ENCODE data around the gene RYR2. TPM values are rescaled to one million over a fixed set of nuclear protein-coding genes. Genes with fewer than 3 reads are reported as not detected.

RYR2 gene
- total RNA-seq, 4 donors from 2014 or later: 0.23 to 4.6 (median 0.89) TPM

DNA sequence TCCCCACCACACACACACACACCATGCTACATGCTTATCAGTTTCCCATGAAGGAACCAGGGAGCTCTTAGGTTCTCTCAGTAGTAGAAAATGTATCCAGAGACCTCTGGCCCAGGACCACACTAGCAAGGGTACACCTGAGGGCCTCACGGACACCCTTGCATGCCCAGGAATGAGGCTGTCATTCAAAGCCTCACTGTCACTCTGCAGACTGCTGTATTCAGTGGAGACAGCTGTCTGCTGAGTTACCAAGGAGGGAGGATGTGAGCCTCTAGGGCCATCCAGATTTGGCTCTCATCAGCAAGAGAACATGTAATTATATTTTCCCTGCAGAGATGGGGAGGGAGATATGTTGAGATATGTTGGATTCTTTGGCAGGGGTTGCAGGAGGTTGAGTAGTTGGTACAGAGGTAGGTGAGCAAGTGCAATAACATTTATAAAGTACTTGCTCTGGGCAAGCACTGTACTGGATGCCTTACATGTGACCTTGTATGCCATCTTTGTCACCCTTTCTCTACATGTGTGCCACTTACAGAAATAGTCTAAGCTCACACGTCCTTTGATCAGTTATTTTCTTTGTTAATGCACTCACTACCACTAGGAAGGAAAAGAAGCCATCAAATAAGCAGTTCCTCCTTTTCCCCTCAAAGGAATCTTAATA, 598.2 kb downstream of the RYR2 start:
- intact Hi-C loops (cut with DNase I): no loop called here
- no peak for DNase-seq
- Histone ChIP-seq H3K9me3 (no peaks in the 10 kb centered on the region), H3K27me3 (no peaks in the 10 kb centered on the region), H3K4me3 (no peak overlapping the region), H3K4me1 (no peaks in the 10 kb centered on the region), H3K27ac (no peak overlapping the region), H3K36me3 (no peaks in the 10 kb centered on the region)
- TF ChIP-seq POLR2A (IDR thresholded peaks at IDR 0.05): no peak
- TF ChIP-seq, protein P1, sequence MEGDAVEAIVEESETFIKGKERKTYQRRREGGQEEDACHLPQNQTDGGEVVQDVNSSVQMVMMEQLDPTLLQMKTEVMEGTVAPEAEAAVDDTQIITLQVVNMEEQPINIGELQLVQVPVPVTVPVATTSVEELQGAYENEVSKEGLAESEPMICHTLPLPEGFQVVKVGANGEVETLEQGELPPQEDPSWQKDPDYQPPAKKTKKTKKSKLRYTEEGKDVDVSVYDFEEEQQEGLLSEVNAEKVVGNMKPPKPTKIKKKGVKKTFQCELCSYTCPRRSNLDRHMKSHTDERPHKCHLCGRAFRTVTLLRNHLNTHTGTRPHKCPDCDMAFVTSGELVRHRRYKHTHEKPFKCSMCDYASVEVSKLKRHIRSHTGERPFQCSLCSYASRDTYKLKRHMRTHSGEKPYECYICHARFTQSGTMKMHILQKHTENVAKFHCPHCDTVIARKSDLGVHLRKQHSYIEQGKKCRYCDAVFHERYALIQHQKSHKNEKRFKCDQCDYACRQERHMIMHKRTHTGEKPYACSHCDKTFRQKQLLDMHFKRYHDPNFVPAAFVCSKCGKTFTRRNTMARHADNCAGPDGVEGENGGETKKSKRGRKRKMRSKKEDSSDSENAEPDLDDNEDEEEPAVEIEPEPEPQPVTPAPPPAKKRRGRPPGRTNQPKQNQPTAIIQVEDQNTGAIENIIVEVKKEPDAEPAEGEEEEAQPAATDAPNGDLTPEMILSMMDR (IDR thresholded peaks at IDR 0.05): no peak
- 25 to 65% methylated on average over 1 of the region's 2 CpGs for WGBS, 2 donors

DNA sequence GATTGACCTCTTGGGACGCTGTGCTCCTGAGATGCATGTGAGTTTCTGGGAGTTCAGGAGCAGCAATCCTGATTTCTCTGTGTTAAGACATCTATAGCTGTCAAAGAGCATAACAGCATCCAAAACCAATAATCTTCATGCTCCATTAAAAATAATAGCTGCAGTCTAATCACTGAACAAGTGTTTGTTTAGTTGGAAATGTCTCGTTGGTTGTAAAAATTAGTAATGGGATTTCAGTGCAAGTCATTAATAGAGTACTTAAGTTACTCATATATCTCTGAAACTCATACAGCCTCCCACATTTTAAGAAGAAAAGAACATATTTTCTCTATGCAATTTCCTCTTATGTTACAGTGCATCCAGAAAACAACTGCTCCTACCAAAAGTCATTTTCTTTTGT, 599.0 kb downstream of the RYR2 start:
- H3K9me3 ChIP-seq: no peaks in the 10 kb centered on the region
- no peaks in the 10 kb centered on the region for H3K36me3 ChIP-seq
- TF ChIP-seq, protein P1 (IDR thresholded peaks at IDR 0.05): no peak
- no peak for TF ChIP-seq POLR2A (IDR thresholded peaks at IDR 0.05)
- no peak for DNase-seq
- intact Hi-C loops (cut with DNase I): no loop called here
- 47 to 55% methylated on average over 2 of the region's 2 CpGs for WGBS, 2 donors
- H3K27ac ChIP-seq: no peak overlapping the region
- H3K27me3 ChIP-seq: no peaks in the 10 kb centered on the region
- H3K4me3 ChIP-seq: no peak overlapping the region
- no peaks in the 10 kb centered on the region for H3K4me1 ChIP-seq

DNA sequence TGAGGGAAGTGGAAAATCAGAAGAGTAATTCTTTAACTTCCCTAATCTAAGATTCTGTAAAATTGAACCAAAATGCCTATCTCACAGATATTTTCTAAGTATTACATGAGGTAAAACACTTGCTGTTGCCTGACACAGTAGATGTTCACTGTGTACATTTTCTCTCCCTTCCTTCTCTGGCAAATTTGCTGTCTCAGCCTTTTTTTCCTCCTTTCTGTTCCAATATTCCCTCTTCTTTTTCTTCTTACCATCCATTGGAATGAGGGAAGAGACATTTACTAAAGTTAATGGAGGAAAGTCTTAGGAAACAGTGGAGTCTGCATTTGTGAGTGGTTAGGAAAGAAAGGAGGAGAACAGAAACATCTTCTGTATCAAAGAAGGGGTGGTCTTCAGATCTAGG, 608.8 kb downstream of the RYR2 start:
- no peak for TF ChIP-seq POLR2A (IDR thresholded peaks at IDR 0.05)
- TF ChIP-seq, protein P1 (IDR thresholded peaks at IDR 0.05): no peak
- H3K36me3 ChIP-seq: no peaks in the 10 kb centered on the region
- DNase-seq: no peak
- H3K4me3 ChIP-seq: no peak overlapping the region
- no peaks in the 10 kb centered on the region for H3K9me3 ChIP-seq
- H3K4me1 ChIP-seq: no peaks in the 10 kb centered on the region
- no peak overlapping the region for H3K27ac ChIP-seq
- no peaks in the 10 kb centered on the region for H3K27me3 ChIP-seq
- intact Hi-C loops (cut with DNase I): no loop called here

DNA sequence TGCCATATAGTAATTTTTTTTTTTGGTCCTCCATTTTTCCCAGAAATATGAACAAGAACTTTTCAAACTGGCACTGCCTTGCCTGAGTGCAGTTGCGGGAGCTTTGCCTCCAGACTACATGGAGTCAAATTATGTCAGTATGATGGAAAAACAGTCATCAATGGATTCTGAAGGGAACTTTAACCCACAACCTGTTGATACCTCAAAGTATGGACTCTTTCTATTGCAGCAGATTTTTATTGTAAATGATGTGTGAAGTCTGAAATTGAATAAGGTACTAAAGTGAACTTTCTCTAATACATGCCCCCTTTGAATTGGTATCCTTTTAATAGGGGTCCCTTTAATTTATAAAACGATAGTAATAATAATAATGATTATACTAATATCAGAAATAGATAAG, 613.8 kb downstream of the RYR2 start:
- H3K27me3 ChIP-seq: no peaks in the 10 kb centered on the region
- TF ChIP-seq, protein P1 (IDR thresholded peaks at IDR 0.05): no peak
- TF ChIP-seq POLR2A (IDR thresholded peaks at IDR 0.05): no peak
- H3K9me3 ChIP-seq: no peaks in the 10 kb centered on the region
- H3K27ac ChIP-seq: no peak overlapping the region
- no peak overlapping the region for H3K4me3 ChIP-seq
- no peaks in the 10 kb centered on the region for H3K36me3 ChIP-seq
- DNase-seq: no peak
- WGBS, 2 donors: 47 to 75% methylated on average over 2 of the region's 2 CpGs
- intact Hi-C loops (cut with DNase I): no loop called here
- H3K4me1 ChIP-seq: no peaks in the 10 kb centered on the region

DNA sequence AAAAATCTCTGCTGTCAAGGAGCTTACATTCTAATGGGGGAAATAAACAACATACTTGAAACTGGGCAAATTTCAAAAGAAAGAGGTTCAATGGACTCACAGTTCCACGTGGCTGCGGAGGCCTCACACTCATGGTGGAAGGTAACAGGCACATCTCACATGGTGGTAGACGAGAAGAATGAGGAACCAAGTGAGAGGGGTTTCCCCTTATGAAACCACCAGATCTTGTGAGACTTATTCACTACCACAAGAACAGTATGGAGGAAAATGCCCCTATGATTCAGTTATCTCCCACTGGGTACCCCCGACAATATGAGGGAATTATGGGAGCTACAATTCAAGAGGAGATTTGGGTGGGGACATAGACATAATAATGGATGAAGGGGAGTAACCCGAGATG, 622.4 kb downstream of the RYR2 start:
- TF ChIP-seq, protein P1 (IDR thresholded peaks at IDR 0.05): no peak
- TF ChIP-seq POLR2A (IDR thresholded peaks at IDR 0.05): no peak
- Histone ChIP-seq H3K4me1 (no peaks in the 10 kb centered on the region), H3K27me3 (no peaks in the 10 kb centered on the region), H3K9me3 (no peaks in the 10 kb centered on the region), H3K27ac (no peak overlapping the region), H3K36me3 (no peaks in the 10 kb centered on the region), H3K4me3 (no peak overlapping the region)
- intact Hi-C loops (cut with DNase I): no loop called here
- DNase-seq: no peak
- 45 to 71% methylated on average over 5 of the region's 5 CpGs for WGBS, 2 donors

All from esophagus squamous epithelium (tissue), 5 donors.